HG03565 (cell line): ENCODE results near the gene MPND.

ENCODE experiments used
- ATAC-seq: cut with Tn5 transposase; IDR thresholded peaks from one replicate; pipeline ENCODE4 v1.9.1; 2021; ENCODE audit warnings: mild to moderate bottlenecking, moderate library complexity; ENCODE audit not compliant: unreplicated experiment

The MPND gene

DNA sequence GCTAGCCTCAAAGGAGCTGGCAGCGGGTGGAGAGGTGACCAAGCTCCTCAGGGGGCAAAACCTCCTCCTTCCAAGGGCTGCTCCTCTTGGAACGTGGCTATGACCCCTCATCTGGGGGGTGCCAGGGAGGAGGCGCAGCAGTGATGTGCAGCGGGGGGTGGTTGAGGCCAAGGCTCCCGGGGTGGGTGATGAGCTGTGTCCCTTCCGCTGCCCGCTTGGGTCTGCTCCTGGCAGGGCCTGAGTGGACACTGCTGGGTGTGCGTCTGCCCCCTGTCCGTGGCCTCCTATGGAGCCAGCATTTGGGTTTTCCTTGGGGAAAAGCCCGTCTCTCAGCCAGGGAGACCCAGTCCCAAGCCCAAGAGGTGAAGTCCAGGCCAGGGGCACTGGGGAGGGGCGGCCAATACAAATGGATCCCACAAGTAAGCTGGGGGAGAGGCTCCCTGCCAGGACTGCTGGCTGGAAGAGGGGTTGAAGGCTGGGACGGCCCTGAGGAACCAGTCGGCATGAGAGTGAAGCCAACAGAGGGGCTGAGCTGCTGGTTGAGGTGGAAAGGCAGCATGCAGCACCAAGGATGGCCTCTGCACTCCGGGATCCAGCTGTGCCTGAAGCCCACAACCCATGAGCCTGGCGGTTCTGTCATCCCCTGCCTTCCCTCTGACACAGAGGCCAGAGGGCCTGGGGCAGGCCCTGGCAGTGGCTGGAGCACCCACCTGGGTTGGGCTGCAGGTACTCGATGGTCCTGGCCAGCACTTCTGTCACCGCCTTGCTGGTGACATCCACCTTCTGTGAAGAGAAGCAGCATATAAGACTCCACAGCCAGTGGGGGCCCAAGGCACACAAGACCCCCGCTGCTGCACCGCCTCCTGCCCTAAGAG, 22.7 kb downstream of the MPND start:
- no peak for ATAC-seq

- no peak for ATAC-seq
These were observed 23.4 kb downstream of the MPND start for GRCh38 chr19:4366666-4367335.

DNA sequence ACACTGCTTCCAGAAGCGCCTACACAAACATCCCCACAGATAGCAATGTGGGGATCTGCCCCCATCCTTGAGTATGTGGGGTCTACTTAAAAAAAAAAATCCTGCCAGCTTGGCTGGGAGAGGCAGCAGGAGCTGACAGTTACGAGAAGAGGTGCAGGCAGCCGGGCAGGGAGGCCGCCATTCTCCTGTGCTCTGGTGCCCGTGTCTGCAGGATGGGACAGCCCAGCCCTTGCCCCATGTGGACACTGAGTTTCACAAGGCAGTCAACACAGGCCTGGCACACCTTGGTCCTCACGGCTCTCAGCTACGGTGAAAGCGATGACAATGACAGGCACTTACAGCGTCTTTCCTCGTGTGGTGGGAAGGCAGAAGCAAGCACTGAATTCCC, 24.0 kb downstream of the MPND start:
- no peak for ATAC-seq

- ATAC-seq = no peak
These were observed 24.4 kb downstream of the MPND start for GRCh38 chr19:4367781-4368127.

GRCh38 chr19:4368128-4368820, 24.9 kb downstream of the MPND start:
- no peak for ATAC-seq

DNA sequence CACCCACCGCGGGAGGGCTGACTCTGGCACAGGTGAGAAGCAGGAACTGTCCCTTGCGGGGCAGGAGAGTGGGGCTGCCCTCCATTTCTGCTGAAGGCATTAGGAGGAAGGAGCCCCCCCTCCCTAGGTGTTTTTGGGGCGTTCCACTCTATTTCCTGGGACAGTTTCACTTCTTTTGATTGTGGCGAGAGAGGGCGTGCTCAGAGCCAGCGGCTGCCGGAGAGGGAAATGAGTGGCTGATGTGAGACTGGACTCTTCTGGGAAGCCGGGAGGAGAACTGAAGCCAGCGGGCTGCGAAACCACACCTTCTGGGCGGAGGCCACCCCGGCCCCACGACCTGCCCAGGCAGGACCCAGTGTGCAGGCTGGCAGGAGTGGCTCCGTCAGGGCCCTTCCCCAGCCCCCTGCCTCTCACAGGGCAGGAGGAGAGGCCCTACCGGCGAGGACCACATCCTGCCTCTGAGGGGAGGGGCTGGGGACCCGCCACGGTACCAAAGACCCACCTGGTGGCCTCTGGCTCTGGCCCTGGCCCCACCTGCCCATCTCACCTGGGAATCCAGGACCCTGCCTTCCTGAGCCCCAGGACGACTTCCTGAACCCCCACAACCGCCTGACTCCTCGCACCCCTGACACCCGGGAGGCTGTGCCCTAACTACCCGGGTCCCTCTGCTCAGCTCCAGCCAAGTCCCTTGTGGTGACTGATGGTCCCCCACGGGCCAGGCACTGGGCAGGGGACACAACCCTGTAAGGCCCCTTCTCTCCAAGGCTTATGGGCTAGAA, 25.9 kb downstream of the MPND start:
- peak; percentile 45 for ATAC-seq

DNA sequence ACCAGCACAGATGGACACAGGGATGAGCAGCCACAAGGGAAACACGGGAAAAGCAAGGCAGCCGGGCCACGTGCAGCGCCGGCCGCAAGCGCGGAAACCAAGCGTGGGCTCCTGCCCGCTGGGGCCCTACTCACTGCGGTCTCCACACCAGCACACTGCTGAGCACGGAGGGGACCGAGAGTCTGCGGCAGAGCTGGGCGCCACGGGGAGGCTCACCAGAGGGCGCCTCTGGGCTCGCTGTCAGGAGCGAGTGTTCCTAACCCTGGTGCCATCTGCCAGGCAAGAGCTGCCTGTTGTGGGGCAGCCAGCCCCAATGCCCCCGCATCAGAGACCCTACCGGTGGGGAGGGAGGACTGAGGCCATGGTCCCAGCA, 26.5 kb downstream of the MPND start:
- no peak for ATAC-seq

DNA sequence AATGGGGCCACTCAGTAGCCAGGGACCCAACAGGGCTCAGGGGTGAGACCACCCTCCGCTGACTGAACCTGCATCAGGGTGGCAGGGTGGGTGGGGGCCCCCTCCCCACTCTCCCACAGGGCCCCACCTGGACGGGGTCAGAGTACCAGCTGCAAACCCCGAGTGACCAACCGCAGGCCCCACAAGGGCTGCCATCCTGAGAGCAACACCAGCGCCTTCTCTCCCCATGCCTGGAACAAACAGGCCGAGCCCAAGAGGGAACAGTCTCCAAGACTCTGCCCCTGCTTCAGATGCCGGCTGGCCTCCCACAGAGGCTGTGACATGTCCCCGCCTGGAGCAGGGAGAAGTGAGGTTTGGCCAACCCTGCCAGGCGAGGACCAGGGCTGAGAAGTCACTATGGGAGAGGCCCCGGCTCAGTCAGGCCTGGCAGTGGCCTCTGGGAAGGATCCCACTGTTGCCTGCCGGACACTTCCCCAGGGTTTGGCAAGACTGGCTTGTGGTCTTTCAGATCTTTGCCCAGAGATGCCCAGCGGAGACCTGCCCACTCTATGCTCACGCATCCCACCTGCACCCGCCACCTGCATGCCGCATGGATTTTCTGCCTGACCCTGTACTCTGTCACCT, 27.2 kb downstream of the MPND start:
- ATAC-seq = no peak

DNA sequence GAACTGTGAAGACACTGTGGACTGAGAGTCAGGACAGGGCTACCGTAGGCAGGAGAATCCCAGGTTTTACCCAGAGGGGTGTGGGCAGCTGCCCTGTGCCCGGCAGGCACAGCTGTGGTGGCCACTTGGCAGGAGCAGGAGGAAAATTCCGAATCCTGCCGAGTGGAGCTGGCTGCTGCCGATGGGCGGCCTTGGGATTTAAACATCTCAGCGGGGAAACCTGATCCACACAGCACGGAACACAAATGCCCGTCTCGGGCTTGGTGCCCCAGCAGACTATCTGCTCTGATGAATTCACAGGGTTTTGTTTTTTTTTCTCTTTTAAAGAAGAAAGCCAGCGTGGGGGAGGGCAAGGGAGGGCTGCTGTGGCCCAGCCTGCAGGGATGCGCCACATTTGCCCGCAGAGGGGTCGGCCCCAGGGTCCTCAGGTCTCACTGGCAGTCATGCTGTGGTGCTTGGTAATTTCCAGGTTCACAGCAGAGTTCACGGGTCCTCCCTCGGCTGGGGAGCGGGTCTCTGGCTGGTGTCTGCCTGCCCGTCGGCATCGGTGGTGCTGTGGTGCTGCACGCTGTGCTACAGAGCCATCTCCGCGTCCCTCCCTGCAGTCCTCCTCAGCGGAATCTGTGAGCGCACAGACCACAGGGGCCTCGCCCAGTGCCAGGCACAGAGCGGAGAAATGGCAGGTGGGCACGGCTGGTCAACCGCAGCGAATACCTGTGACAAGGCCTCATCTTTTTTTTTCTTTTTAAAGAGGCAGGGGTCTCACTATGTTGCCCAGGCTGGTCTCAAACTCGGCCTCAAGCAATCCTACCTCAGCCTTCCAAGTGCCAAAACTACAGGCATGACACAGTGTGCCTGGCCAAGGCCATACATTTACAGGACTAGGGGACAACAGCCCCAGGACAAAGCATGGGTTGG, 28.1 kb downstream of the MPND start:
- ATAC-seq = no peak

DNA sequence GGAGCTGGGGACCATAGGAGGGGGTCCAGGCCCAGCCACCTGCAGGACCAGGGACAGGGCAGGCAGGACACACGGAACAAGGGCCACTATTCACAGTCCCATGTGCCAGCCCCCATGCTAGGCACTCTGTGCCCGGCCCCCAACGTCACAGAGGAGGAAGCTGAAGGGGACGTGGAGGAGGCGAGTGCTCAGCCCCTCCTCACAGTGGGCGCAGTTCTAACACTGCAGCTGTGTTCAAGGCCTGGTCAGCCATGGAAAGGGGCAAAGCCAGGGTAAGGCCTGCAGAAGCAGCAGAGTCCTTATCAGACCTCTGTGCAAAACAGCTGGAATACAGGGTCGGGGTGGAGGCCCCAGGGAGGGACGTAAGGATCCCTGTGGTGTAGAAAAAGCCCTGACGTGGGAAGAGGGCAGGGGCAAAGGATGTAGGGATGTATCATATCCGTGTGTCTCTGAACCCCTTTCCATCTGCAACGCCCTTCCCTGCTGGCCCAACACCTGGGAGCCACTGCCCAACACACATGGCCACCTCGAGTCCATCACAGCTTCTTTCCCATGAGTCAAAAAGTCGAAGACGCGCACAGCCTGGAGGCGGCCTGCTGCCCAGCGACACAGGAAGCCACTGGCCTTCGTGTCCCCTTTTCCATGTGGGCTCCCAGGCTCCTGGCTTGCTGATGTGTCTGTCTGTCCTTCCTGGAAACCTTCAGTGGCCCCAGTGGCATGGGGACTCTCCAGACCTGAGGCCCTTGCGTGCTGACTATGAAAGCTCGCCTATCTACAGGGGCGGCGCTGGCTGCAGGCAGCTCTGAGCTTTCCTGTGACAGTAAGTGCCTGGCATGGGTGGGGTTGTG, 29.0 kb downstream of the MPND start:
- no peak for ATAC-seq

GRCh38 chr19:4373013-4373367, 29.6 kb downstream of the MPND start:
- ATAC-seq = no peak

DNA sequence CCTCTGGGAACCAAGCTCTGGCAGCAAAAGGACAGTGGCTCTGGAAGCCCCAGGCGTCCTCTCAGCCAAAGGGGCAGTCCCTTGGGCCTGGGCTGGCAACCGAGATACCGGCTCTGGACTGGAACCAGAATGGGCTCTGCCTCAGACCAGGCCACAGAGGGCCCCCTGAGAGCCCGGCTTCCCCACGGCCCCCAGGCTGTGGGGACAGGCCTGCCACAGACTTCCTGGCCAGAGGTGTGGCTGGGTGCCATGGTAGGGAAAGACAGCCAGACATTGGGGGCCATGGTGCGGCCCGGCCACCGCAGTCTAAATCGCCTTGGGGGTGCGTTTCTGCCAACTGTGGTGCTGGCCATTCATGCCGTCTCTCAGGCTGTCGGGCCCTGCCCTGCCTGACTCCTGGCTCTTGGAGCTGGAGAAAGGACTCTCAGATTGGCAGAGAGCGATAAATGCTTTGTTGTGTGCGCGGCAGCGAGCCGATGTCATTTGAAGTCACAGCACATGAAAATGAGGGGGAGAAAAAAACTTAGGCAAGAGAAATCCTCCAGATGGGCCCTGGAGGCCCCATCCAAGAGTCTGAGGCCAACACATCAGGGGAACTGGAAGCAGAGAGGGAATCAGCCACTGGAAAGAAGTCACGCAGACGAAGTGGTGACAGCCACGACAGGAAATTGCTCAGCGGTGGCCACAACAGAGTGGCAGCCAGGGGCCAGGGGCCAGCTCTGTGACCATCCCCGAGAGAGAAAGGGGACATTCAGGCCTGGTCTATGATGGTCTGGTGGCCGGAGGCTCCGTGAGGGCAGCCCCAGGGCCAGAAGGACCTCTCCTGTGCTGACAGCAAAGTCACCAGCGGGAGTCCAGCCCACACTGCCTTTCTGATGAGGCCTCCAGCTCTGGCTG, 30.5 kb downstream of the MPND start:
- no peak for ATAC-seq

- ATAC-seq = no peak
These were observed 31.3 kb downstream of the MPND start for GRCh38 chr19:4374498-4375163.

GRCh38 chr19:4375164-4376027, 32.0 kb downstream of the MPND start:
- ATAC-seq = no peak

DNA sequence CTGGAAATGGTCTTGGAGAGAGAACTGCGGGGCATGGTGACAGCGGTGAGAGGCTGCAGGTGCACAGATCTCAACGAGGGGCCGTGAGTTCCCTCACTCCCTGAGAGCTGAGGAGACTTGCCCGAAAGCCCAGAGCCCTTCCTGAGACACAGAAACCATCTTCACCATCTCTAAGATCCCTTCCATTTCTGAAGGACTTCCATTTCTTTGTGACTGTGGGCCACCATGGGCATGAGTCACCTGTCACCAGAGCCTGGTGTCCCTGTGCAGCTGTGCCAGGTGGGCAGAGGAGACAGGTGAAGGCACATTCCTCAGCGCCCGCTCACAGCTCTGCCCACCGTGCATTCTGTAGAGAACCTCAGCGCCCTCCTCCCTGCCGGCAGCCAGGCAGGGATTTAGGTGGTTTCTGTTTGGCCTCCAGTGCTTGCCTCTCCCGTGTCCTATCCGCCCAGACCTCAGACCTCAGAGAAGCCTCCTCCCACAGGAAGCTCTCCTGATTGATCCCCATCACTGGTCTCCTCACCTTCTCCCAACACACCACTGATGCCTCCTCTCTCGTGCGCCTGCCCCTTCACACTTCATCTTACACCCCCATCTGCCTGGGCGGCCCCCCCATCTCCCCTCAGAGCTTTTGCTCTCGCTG, 32.8 kb downstream of the MPND start:
- no peak for ATAC-seq

DNA sequence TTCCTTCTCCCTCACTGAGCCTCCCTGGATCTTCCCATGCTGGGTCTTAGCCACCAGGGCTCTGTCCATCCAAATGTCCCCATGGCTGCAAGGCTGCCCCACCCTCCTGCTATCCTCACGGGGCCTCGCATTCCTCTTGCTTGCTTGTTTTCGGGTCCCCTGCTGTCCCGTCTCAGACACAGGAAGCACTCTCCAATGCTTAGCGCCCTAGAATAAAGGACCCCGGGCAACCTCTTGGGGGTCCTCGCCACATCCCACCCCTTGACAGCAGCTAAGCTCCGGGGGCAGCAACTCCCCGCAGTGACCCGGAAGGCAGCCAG, 33.3 kb downstream of the MPND start:
- ATAC-seq = no peak
